ENCODE measurements around the gene MAOB. TPM values are rescaled to one million over a fixed set of nuclear protein-coding genes. Genes with fewer than 3 reads are reported as not detected.

MAOB gene
- total and polyA plus RNA-seq, 9 of the 15 experiments (the other 6 are each of a cell fraction or from before 2014, with no cell fraction given): 0.05 to 0.09 TPM; not detected in 7

DNA sequence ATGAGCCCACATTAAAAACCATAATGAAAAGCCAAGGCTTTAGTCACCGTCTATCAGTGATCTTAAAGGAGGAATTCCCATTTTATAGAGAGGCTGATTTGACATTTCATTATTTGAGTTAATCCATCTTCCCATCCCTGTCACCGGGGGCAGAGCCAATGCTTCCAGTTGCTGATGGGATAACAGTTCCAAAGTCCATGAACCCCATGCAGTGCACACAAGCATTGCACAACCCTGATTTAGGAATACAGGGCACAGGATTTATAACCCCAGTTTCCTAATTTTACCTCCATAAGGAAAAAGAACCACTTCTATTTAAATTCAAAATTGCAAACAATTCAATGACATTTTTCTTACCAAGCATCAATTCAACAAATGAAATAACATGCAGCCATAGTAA lies 36.5 kb downstream of the MAOB start (continued):
- TF ChIP-seq REST (IDR thresholded peaks at IDR 0.05; ENCODE audit: borderline replicate concordance) (no peak), REST (CRISPR knock-in tag; IDR thresholded peaks at IDR 0.05; ENCODE audit: low read depth) (no peak), KDM1A (IDR thresholded peaks at IDR 0.05) (no peak), MEIS2 (IDR thresholded peaks at IDR 0.05; ENCODE audit: partially characterized antibody) (no peak), L3MBTL2 (IDR thresholded peaks at IDR 0.05) (no peak), BCLAF1 (IDR thresholded peaks at IDR 0.05; ENCODE audit: borderline replicate concordance in 1 of 2, control insufficient read depth in 1 of 2, low read depth in 2 of 2, low read length in 1 of 2) (no peak), TAL1 (IDR thresholded peaks at IDR 0.05) (no peak)
- TF ChIP-seq, protein P1, sequence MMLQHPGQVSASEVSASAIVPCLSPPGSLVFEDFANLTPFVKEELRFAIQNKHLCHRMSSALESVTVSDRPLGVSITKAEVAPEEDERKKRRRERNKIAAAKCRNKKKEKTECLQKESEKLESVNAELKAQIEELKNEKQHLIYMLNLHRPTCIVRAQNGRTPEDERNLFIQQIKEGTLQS (IDR thresholded peaks at IDR 0.05): no peak
- TF ChIP-seq, protein P1 (CRISPR knock-in tag; conservative IDR thresholded peaks at IDR 0.05): no peak
- TF ChIP-seq, protein P2, sequence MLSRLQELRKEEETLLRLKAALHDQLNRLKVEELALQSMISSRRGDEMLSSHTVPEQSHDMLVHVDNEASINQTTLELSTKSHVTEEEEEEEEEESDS (CRISPR knock-in tag; IDR thresholded peaks at IDR 0.05): no peak

All from K562 (cell line).